BJ (cell line): Measurements from ENCODE around the gene FEM1B. TPM values are rescaled to one million over a fixed set of nuclear protein-coding genes. Genes with fewer than 3 reads are reported as not detected.

Source experiments
- CTCF ChIA-PET: fragments of 350-600 bp; formaldehyde crosslinking; extraction: SDS; loops from one replicate; lab custom pipeline; 2021; ENCODE audit warnings: antibody characterized with exemption, inconsistent platforms; lab: Yijun Ruan, JAX
- POLR2A ChIA-PET: fragments of 300-600 bp; sonication (Branson Sonifier 250); formaldehyde crosslinking; extraction: SDS; loops from one replicate; lab custom pipeline; 2021; ENCODE audit warnings: antibody characterized with exemption; lab: Charles Lee
- DNase-seq: peaks from one replicate; pipeline ENCODE4 v3.0.0-alpha.2; 2011; ENCODE audit warnings: low read depth
- H3K27me3 ChIP-seq: 2 replicates; pipeline ENCODE4 v1.6.0; 2011; ENCODE audit warnings: low read length; ENCODE audit not compliant: control insufficient read depth, insufficient read depth
- H3K36me3 ChIP-seq: 2 replicates; pipeline ENCODE4 v1.5.1; 2011; ENCODE audit warnings: low read length; ENCODE audit not compliant: control insufficient read depth, insufficient read depth
- H3K4me3 ChIP-seq: 2 replicates; pipeline ENCODE4 v1.5.1; 2011; ENCODE audit warnings: low read depth, mild to moderate bottlenecking, control low read depth, low read length
- CTCF ChIP-seq: IDR thresholded peaks from 2 replicates; pipeline ENCODE4 v1.5.1; 2011; ENCODE audit warnings: low read depth, mild to moderate bottlenecking, control low read depth, inconsistent platforms, low read length, moderate library complexity; ENCODE audit not compliant: insufficient read depth
- polyA plus RNA-seq: library from polyadenylated mRNA; depleted of rRNA; stranded (reverse); fragments of >200 nt; gene quantifications from 2 replicates; pipeline ENCODE4 v1.2.3, GENCODE V29; 2011

The FEM1B gene
- polyA plus RNA-seq, 1 experiment = 58.3 TPM

GRCh38 chr15:68333775-68334470, 56.4 kb downstream of the FEM1B start:
- CTCF ChIA-PET = interaction anchor here (0.5 to 2.7 kb wide), 12 partner anchors 13 to 220 kb away, joined by 3 to 9 read pairs (median 3); no protein-coding TSS in a partner anchor
- Histone ChIP-seq H3K36me3 (no peaks in the 10 kb centered on the region; the same call in 1 of the 2 replicates), H3K4me3 (no peak overlapping the region), H3K27me3 (no peaks in the 10 kb centered on the region)
- no peak for DNase-seq
- TF ChIP-seq CTCF = no peak
- POLR2A ChIA-PET = interaction anchor here (0.5 kb wide), 1 partner anchor 56 kb away, joined by 3 read pairs; the partner anchor contains the start of gene FEM1B

GRCh38 chr15:68334661-68335124, 57.1 kb downstream of the FEM1B start:
- no peaks in the 10 kb centered on the region; the same call in 1 of the 2 replicates for H3K36me3 ChIP-seq
- TF ChIP-seq CTCF = no peak
- ChIA-PET POLR2A (interaction anchor here (0.5 kb wide), 1 partner anchor 57 kb away, joined by 3 read pairs; the partner anchor contains the start of gene FEM1B), CTCF (interaction anchor here (0.9 to 2.7 kb wide), 10 partner anchors 12 to 219 kb away, joined by 3 to 9 read pairs (median 4); no protein-coding TSS in a partner anchor)
- no peak overlapping the region for H3K4me3 ChIP-seq
- DNase-seq = peak; percentile 47
- H3K27me3 ChIP-seq = no peaks in the 10 kb centered on the region

DNA sequence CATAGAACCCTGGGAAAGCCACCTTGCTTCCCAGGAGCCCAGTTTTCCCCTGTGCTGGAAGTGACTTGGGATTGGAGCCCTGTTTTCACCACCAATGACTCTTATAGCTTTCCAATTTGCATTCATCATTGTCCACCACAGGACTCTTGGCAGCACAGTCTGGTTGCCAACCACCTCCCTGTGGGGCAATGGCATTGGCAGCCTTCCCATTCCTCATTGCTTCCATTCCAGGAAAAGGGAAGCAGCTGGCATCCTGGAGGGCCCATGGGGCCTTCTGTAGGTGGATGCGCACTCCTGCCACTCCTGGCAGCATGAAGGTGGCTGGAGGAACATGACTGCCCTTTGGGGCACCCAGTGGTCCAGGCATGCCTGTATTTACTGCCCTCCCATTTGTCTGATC, 57.7 kb downstream of the FEM1B start:
- Histone ChIP-seq H3K36me3 (no peaks in the 10 kb centered on the region), H3K4me3 (no peak overlapping the region), H3K27me3 (no peaks in the 10 kb centered on the region)
- ChIA-PET POLR2A (no interaction called here), CTCF (interaction anchor here (0.9 to 2.7 kb wide), 7 partner anchors 11 to 218 kb away, joined by 3 to 9 read pairs (median 4); no protein-coding TSS in a partner anchor)
- TF ChIP-seq CTCF = no peak
- no peak for DNase-seq

GRCh38 chr15:68335655-68336054, 58.1 kb downstream of the FEM1B start:
- CTCF ChIA-PET = interaction anchor here (2.7 kb wide), 1 partner anchor 11 kb away, joined by 9 read pairs; no protein-coding TSS in a partner anchor

More at GRCh38 chr15:68335655-68336054, 58.1 kb downstream of the FEM1B start:
- no peak for TF ChIP-seq CTCF
- DNase-seq = no peak
- Histone ChIP-seq H3K27me3 (no peaks in the 10 kb centered on the region), H3K4me3 (no peak overlapping the region), H3K36me3 (no peaks in the 10 kb centered on the region)
- POLR2A ChIA-PET = no interaction called here
